Natural killer cell treated with Interleukin-12 subunit alpha and Interleukin-12 subunit beta and Interleukin-15 and Interleukin-18, amount 100 ng/mL, for 72 hours (primary cell): Measurements from ENCODE around the gene PLXNA2. TPM values are rescaled to one million over a fixed set of nuclear protein-coding genes. Genes with fewer than 3 reads are reported as not detected.

Source experiments
- ATAC-seq, 2 donors: fragments of 150-1000 bp; cut with Tn5 transposase in 1 of 2; sonication (Bioruptor Pico), chemical (Tn5 transposase) in 1 of 2; 2 replicates each; pipeline ENCODE4 v1.10.0; 2021
- DNase-seq: peaks from one replicate; pipeline ENCODE4 v3.0.0; 2022; ENCODE audit warnings: low spot score
- H3K27ac Mint-ChIP-seq, 2 donors: 1 replicate in 1 of 2; 2 replicates in 1 of 2; pipeline ENCODE4 v1.8.0; 2022; ENCODE audit warnings: mixed read lengths in 2 of 2, mild to moderate bottlenecking in 1 of 2, moderate library complexity in 1 of 2
- H3K27me3 Mint-ChIP-seq, 2 donors: 1 replicate in 1 of 2; 2 replicates in 1 of 2; pipeline ENCODE4 v1.8.0; 2022; ENCODE audit warnings: mixed read lengths in 2 of 2
- H3K36me3 Mint-ChIP-seq: one replicate; pipeline ENCODE4 v1.8.0; 2022; ENCODE audit warnings: mixed read lengths
- H3K4me1 Mint-ChIP-seq, 2 donors: 1 replicate in 1 of 2; 2 replicates in 1 of 2; pipeline ENCODE4 v1.8.0; 2022; ENCODE audit warnings: low read depth in 2 of 2, mixed read lengths in 2 of 2, mild to moderate bottlenecking in 1 of 2
- H3K4me3 Mint-ChIP-seq: one replicate; pipeline ENCODE4 v1.8.0; 2022; ENCODE audit warnings: mixed read lengths
- H3K9me3 Mint-ChIP-seq: 2 replicates; pipeline ENCODE4 v1.8.0; 2022; ENCODE audit warnings: mixed read lengths
- total RNA-seq, 2 donors: library from RNA; stranded (reverse); gene quantifications; one replicate each; pipeline ENCODE4 v1.2.3, GENCODE V29; 2022

Gene PLXNA2
- total RNA-seq, 2 donors from 2014 or later = 1.1 to 1.3 TPM

DNA sequence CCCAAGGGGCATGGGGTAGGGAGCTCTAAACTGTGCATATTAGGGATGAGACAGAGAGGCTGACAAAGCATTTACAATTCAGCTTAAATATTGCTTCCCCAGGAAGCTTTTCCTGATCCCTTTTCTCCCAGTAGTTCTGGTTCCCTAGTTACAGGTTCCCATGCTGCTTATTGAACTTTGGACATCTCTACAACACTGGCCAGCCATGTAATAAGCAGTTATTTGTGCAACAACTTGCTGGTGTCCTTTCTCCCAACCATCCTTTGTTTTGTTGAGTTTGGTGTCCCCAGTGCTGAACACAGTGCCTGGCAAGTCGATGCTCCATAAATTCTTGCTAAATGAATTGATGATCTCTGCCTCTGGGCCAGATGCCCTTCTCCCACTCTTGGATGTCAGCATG lies 80.6 kb downstream of the PLXNA2 start:
- Mint-ChIP-seq H3K27ac (no peak overlapping the region), H3K4me1 (no peaks in the 10 kb centered on the region), H3K36me3 (no peaks in the 10 kb centered on the region), H3K4me3 (no peak overlapping the region), H3K27me3 (peaks cover 34 to 40% of the 10 kb centered on the region in 2 donors), H3K9me3 (no peaks in the 10 kb centered on the region)
- ATAC-seq = no peak
- DNase-seq = no peak

DNA sequence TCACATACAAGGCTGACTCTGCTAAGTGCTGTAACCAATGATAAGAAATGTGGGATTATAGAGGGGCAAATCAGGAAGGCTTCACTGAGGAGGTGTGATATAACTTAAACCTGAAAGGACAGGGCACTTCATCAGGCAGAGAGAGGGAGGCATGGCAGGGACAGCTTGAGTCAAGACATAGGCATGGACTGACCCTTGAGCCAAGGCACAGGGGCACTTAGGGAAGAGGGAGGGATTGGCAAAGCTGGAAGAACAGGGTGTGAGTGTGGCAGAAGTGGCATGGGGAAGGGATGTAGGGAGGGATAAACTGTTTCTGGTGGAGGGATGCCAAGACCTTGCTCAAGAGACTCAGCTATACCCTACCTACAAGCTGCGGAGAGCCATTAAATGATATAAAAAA lies 81.3 kb downstream of the PLXNA2 start:
- Mint-ChIP-seq H3K9me3 (no peaks in the 10 kb centered on the region), H3K4me1 (no peaks in the 10 kb centered on the region), H3K36me3 (no peaks in the 10 kb centered on the region), H3K27me3 (peaks cover 38 to 46% of the 10 kb centered on the region in 2 donors), H3K4me3 (no peak overlapping the region), H3K27ac (no peak overlapping the region)
- DNase-seq = no peak
- ATAC-seq = no peak

DNA sequence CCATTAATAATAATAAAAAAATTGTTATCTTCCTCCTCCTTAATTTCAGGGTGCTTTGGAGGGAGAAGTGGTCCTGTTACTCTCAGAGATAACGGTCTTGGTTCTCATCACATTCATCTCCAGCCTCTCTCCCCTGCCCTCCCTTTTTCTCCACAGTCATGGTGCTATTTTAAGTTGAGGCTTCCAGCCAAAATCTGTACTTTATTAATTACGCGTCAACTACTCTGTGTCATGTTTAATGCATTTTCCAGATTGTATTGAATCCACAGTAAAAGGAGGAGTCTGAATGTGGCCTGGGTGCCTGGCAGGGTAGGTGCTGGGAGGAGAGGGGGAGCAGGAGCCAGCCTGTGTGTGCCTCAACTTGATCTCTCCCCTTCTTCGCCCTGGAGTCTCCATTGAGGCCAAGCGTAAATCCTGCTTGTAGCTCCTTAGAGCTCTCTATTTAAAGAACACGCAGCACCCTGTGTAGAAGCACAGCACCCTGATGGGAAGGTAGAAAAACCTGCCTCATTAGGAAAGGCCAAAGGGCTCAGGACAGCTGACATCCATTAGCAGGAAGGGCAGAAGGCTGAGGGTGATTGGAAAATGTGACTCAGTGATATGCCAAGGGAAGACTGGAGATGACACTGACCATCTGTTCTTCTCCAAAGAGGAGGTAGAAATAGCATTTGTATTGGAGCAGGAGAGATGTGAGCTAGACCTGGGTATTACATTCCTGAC lies 82.4 kb downstream of the PLXNA2 start:
- Mint-ChIP-seq H3K27me3 (peaks cover 38 to 48% of the 10 kb centered on the region in 2 donors), H3K36me3 (no peaks in the 10 kb centered on the region), H3K27ac (no peak overlapping the region), H3K4me1 (no peaks in the 10 kb centered on the region), H3K4me3 (no peak overlapping the region), H3K9me3 (no peaks in the 10 kb centered on the region)
- DNase-seq (no peak), ATAC-seq (no peak)

DNA sequence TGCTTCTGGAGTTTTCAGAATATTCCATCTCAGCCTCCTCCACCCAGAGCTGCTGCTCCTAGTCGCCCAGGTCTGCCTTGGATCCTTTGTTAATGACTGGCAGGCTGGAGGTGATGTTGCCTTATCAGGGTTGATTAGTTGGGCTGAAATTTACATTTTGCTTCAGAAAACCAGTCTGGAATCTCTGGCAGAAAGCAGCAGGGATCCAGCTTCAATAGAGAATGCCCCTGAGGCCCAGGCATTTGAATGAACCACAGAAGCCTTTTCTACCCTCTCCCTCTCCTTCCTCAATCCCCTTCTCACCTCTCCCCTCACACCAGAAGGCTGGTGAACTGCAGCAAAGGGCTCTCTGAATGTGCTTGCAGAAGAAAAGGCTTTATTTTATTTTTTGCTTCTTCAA lies 83.2 kb downstream of the PLXNA2 start:
- H3K4me3 Mint-ChIP-seq = no peak overlapping the region
- H3K27me3 Mint-ChIP-seq = peaks cover 33 to 43% of the 10 kb centered on the region in 2 donors
- no peaks in the 10 kb centered on the region for H3K9me3 Mint-ChIP-seq
- no peaks in the 10 kb centered on the region for H3K36me3 Mint-ChIP-seq
- H3K27ac Mint-ChIP-seq = no peak overlapping the region
- no peaks in the 10 kb centered on the region for H3K4me1 Mint-ChIP-seq
- DNase-seq = no peak
- ATAC-seq = no peak

DNA sequence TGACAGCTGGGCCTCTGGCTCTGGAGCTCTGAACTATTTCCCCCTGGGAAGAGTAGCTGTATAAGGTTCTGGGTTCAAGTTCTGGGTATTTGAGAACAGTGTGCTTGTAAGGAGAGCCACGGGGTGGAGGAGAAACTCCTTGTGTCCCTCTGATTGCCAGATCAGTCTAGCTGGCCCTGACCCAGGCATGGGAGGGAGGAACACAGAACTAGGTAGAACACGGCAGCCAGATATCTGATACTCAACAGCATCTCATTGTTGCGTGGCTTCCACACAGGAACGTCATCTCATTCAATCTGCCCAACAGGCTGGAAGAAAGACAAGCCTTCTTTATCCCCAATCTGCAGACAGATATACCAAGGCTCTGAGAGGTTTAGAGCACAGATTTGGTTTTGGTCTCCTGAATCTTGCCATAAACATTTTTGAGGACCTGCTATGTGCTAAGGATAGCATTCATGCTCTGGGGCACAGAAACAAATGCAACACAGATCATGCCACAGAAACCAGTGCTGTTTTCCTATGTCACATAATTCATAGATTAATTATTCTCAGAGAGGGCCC lies 83.8 kb downstream of the PLXNA2 start:
- peaks cover 27 to 36% of the 10 kb centered on the region in 2 donors for H3K27me3 Mint-ChIP-seq
- H3K36me3 Mint-ChIP-seq = no peaks in the 10 kb centered on the region
- ATAC-seq (no peak), DNase-seq (no peak)
- H3K4me1 Mint-ChIP-seq = no peaks in the 10 kb centered on the region
- no peak overlapping the region for H3K4me3 Mint-ChIP-seq
- H3K27ac Mint-ChIP-seq = no peak overlapping the region
- H3K9me3 Mint-ChIP-seq = no peaks in the 10 kb centered on the region

DNA sequence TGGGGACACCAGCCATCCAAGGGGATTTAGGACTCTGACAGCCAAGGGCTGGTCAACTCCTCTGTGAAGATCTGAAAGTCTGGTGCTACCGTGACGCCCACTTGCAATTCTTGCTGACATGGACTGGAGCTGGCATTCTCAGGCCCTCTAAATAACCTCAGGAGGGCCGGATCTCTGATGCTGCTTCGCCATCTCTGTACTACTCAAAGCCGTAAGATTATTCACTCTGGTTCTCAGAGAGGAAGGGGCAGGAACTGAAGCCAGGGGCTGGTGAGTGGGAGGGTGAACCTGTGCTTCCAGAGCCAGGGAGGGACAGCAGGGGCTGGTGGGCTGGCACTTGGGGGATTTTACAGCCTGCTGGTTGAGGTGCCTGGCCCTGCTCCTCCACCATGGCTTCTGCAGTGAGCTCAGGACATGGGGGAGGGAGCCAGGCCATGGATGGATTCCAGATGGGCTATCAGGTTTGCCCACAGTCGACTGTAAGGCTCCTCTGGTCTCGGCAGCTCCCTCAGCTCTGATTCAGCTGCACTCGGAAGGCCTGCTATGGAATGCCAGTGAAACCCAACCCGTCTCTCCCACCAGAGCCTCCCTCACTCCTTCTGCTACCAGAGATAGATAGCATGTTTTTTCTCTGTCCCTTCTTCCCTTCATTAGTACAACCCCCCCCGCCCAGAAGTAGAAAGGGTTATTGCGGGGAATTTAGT lies 84.5 kb downstream of the PLXNA2 start:
- peaks cover 25 to 34% of the 10 kb centered on the region in 2 donors for H3K27me3 Mint-ChIP-seq
- H3K4me1 Mint-ChIP-seq = no peaks in the 10 kb centered on the region
- DNase-seq (no peak), ATAC-seq (no peak)
- no peaks in the 10 kb centered on the region for H3K9me3 Mint-ChIP-seq
- H3K27ac Mint-ChIP-seq = no peak overlapping the region
- H3K36me3 Mint-ChIP-seq = no peaks in the 10 kb centered on the region
- no peak overlapping the region for H3K4me3 Mint-ChIP-seq

DNA sequence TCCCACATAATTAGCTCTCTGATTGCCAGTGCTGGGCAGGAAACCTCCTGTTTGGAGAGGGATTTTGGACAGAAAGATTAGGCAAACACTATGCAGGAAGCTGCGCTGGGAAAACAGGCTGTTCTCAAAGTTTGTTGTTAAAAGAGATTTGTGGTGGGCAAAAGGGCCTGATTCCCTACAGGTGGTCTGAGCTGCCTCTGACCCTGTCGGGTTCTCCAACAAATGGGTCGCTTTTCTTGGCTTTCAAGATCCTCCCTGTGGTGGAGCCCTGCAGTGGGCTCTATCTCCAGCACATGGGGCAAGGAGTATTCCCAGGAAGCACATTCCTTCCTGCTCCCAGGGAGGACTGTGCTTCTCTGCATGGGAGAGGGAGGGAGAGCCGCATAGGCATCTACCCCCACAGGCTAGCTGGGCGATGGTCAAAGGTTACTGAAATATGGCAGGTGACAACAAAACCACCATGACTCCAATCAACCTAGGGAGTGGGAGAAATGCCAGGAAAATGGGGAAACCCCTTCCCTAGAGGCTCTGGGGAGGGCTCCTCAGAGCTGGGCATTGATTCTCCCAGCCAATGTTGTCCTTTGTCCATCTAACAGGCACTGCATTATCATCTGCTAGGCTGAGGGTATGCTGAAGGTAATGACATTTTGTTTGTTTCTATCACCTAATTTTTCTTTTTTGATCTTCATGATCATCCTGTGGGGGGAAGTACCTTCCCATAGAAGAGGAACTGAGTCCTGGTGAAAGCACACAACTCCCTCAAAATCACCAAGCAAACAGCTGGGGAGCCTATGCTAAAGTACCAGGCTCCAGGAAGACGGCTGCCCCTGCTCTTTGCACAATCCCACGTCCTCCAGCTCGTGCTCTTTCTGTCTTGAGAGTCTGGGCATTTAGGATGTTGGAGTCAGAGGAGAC lies 85.3 kb downstream of the PLXNA2 start:
- Mint-ChIP-seq H3K9me3 (no peaks in the 10 kb centered on the region), H3K4me3 (no peak overlapping the region), H3K36me3 (no peaks in the 10 kb centered on the region), H3K4me1 (no peaks in the 10 kb centered on the region), H3K27me3 (peaks cover 23 to 33% of the 10 kb centered on the region in 2 donors), H3K27ac (no peak overlapping the region)
- ATAC-seq (no peak), DNase-seq (no peak)

DNA sequence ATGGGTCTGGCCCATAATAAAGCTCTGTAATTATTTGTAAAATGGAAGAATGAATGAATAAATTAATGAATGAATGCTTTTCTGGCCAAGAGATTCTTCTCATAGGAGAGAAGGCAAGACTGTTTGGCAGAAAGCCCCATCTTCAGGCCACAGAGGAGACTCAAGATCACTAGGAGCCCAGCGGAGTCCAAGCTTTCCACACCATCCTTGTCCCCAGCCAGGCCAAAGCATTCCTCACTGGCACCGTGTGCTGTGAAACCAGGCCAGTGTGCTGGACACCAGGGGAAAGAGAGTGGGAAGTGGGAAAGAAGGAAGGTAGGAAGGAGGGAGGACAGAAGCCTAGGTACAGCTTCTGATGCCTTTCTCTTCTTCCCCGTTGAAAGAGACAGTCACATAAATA lies 86.4 kb downstream of the PLXNA2 start:
- ATAC-seq (no peak), DNase-seq (no peak)
- Mint-ChIP-seq H3K27ac (no peak overlapping the region), H3K4me1 (no peaks in the 10 kb centered on the region), H3K27me3 (peaks cover 18 to 26% of the 10 kb centered on the region in 2 donors), H3K4me3 (no peak overlapping the region), H3K9me3 (no peaks in the 10 kb centered on the region), H3K36me3 (no peaks in the 10 kb centered on the region)

DNA sequence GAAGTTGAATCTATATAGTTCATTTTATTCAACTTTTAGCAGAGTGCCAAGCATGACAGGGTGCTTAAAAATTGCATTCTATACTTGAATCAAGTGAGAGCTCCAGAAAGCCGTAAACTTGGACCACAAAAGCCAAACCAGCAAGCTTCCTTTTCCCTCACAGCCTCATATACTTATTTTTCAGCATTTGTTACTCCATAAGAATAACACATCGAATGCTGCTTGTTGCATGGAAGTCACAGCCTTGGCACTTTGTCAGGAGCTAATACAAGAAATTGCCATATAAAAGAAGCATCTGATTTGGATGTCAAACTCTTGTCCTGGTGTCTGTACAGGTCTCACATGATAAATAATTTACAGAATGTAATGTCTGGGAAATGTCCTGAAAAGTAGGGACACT lies 87.4 kb downstream of the PLXNA2 start:
- DNase-seq = no peak
- ATAC-seq = no peak
- no peaks in the 10 kb centered on the region for H3K4me1 Mint-ChIP-seq

DNA sequence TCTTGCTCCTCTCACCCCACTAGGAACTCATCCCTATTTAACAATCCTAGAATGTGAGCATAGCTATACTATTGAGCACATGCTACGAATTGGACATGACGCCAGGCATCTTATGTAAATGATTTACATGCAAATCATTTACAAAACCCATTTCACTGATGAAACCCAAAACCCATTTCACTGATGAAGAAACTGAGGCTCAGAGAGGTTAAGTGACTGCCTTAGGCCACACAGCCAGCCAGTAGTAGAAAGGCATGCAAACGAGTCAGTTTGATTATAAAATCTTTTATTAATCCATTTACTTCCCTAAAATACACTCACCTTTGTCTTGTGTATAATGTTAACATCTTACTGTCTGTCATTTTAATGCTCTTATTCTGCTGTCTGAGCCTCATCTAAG lies 87.9 kb downstream of the PLXNA2 start:
- no peak for ATAC-seq
- no peaks in the 10 kb centered on the region for H3K36me3 Mint-ChIP-seq
- H3K9me3 Mint-ChIP-seq = no peaks in the 10 kb centered on the region
- H3K27me3 Mint-ChIP-seq = peaks cover 15% of the 10 kb centered on the region in 2 donors
- H3K4me3 Mint-ChIP-seq = no peak overlapping the region
- H3K27ac Mint-ChIP-seq = no peak overlapping the region
- no peak for DNase-seq
- H3K4me1 Mint-ChIP-seq = no peaks in the 10 kb centered on the region

More for the DNA sequence above, 87.4 kb downstream of the PLXNA2 start:
- Mint-ChIP-seq H3K27ac (no peak overlapping the region), H3K4me3 (no peak overlapping the region), H3K9me3 (no peaks in the 10 kb centered on the region), H3K27me3 (peaks cover 15 to 16% of the 10 kb centered on the region in 2 donors), H3K36me3 (no peaks in the 10 kb centered on the region)

DNA sequence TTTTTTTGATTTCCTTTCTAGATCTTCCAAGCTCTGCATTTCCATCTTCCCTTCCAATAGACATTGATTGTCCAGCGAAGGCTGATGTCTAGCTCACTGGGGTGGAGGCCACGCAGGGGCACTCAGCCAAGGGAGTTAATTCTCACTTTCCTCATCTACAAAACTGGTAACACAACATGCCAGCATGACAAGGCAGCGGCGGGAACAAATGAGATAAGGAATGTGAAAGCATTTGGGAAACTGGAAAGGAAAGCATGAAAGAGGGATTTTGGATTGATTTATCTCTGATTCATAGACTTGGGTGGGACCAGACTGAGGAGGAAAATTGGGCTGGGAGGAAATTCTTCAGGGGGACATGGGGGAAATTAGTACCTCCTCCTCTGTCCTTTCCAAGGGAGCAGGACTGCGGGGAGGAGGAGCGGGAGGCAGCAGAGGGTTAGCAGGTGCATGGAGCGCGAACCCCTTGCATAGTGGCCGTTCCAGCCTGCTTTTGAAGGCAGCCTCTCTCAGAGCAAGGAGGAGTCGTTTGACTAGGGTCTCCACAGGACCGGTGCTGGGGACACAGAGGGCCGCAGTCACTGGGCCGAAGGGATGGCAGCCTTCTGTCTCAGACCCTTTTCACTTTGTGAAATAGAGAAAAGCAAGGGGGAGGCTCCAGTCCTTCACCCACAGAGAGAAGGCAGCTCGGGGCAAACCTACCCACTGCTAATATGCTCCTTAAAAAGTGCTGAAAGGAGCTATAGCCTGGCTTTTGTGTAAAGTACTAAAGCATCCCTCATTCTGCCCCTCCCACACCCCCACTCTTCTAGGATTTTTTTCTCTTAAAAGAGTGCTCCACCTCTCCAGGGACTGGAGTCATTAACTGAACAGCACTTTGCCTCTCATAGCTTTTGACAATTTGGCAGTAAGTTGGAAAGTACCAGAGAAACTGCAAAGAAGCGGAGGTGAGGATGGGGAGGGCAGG lies 89.2 kb downstream of the PLXNA2 start:
- DNase-seq = no peak
- Mint-ChIP-seq H3K36me3 (no peaks in the 10 kb centered on the region), H3K4me3 (no peak overlapping the region)

DNA sequence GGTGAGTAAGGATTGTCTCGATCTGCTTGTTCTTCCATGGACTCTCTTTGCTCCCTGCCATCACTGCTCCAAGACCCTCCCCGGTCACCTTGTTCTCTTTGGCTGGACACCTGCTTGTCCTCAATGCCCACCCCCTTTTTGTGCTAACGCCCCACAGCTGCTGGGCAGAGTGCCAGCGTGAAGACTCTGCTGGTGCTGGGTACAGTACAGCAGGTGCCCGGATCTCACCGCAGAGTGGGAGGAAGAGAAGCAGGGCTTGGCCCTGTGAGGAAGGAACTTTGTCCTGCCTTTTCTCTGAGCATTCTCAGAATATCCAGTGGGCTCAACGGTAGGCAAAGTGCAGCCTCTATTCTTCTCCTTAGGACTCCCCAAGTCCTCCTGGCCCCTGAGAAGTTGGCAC lies 90.1 kb downstream of the PLXNA2 start:
- no peaks in the 10 kb centered on the region for H3K4me1 Mint-ChIP-seq
- ATAC-seq = no peak
- H3K36me3 Mint-ChIP-seq = no peaks in the 10 kb centered on the region
- H3K4me3 Mint-ChIP-seq = no peak overlapping the region
- no peak overlapping the region for H3K27ac Mint-ChIP-seq
- no peak for DNase-seq
- H3K9me3 Mint-ChIP-seq = no peaks in the 10 kb centered on the region
- H3K27me3 Mint-ChIP-seq = peaks cover 9 to 15% of the 10 kb centered on the region in 2 donors

More for the DNA sequence above, 89.2 kb downstream of the PLXNA2 start:
- no peak for ATAC-seq
- Mint-ChIP-seq H3K9me3 (no peaks in the 10 kb centered on the region), H3K27me3 (peaks cover 9 to 15% of the 10 kb centered on the region in 2 donors), H3K27ac (no peak overlapping the region), H3K4me1 (no peaks in the 10 kb centered on the region)

DNA sequence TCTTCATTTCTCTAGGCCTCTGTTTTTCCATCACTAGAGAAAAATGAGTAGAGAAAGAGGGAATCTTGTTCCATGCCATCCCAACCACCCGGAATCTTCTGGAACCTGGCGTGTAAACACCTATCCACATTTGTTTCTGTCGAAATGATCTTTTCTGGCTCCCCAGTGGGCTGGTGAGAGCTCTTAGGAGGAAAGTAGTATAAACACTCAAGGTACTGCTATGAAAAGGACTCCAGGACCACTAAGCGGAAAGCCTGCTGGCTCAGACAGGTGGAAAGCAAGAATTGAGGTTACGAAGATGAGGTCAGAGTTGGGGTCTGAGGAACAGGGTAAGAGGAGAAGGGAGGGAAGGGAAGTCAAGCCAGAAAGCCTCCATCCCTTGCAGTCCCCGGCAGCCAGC lies 90.8 kb downstream of the PLXNA2 start:
- no peaks in the 10 kb centered on the region for H3K4me1 Mint-ChIP-seq
- H3K4me3 Mint-ChIP-seq = no peak overlapping the region
- no peak overlapping the region for H3K27ac Mint-ChIP-seq
- no peaks in the 10 kb centered on the region for H3K36me3 Mint-ChIP-seq
- no peaks in the 10 kb centered on the region for H3K9me3 Mint-ChIP-seq
- DNase-seq (no peak), ATAC-seq (no peak)
- H3K27me3 Mint-ChIP-seq = peaks cover 9 to 14% of the 10 kb centered on the region in 2 donors
